ENCODE data around the gene PAK1.
"Not testable (repeated sequence)": the region's sequence is repeated elsewhere in the genome, so short reads cannot be mapped to it uniquely, and the experiment has no call there.

Gene PAK1

GRCh38 chr11:77300695-77301094 is 173.2 kb downstream of the PAK1 start:
- no peak overlapping the region for H3K4me3 ChIP-seq (replicated peaks; ENCODE audit: low read depth, low read length)
- no peaks in the 10 kb centered on the region for H3K27me3 ChIP-seq (replicated peaks; ENCODE audit: control insufficient read depth, insufficient read depth, low read length)
- no peaks in the 10 kb centered on the region for H3K36me3 ChIP-seq (ENCODE audit: control insufficient read depth, insufficient read depth, low read length)
- DNase-seq (ENCODE audit: extremely low read depth, insufficient read length) = no peak
- no peak for TF ChIP-seq CTCF (IDR thresholded peaks at IDR 0.05; ENCODE audit: insufficient read depth, low read length, poor library complexity, severe bottlenecking)

- not testable (repeated sequence) for DNase-seq (ENCODE audit: extremely low read depth, insufficient read length); H3K4me3 ChIP-seq (replicated peaks; ENCODE audit: low read depth, low read length); H3K27me3 ChIP-seq (replicated peaks; ENCODE audit: control insufficient read depth, insufficient read depth, low read length); H3K36me3 ChIP-seq (ENCODE audit: control insufficient read depth, insufficient read depth, low read length)
These were observed 173.9 kb downstream of the PAK1 start for GRCh38 chr11:77300028-77300427.

GRCh38 chr11:77299528-77299993 is 174.3 kb downstream of the PAK1 start:
- DNase-seq (ENCODE audit: extremely low read depth, insufficient read length) = no peak
- Histone ChIP-seq H3K36me3 (ENCODE audit: control insufficient read depth, insufficient read depth, low read length) (no peaks in the 10 kb centered on the region), H3K27me3 (replicated peaks; ENCODE audit: control insufficient read depth, insufficient read depth, low read length) (no peaks in the 10 kb centered on the region), H3K4me3 (replicated peaks; ENCODE audit: low read depth, low read length) (no peak overlapping the region)
- no peak for TF ChIP-seq CTCF (IDR thresholded peaks at IDR 0.05; ENCODE audit: insufficient read depth, low read length, poor library complexity, severe bottlenecking)

GRCh38 chr11:77294040-77294439 is 179.9 kb downstream of the PAK1 start:
- H3K27me3 ChIP-seq (replicated peaks; ENCODE audit: control insufficient read depth, insufficient read depth, low read length) = no peaks in the 10 kb centered on the region
- TF ChIP-seq CTCF (IDR thresholded peaks at IDR 0.05; ENCODE audit: insufficient read depth, low read length, poor library complexity, severe bottlenecking) = no peak
- no peak for DNase-seq (ENCODE audit: extremely low read depth, insufficient read length)
- H3K36me3 ChIP-seq (ENCODE audit: control insufficient read depth, insufficient read depth, low read length) = no peaks in the 10 kb centered on the region
- no peak overlapping the region for H3K4me3 ChIP-seq (replicated peaks; ENCODE audit: low read depth, low read length)

DNA sequence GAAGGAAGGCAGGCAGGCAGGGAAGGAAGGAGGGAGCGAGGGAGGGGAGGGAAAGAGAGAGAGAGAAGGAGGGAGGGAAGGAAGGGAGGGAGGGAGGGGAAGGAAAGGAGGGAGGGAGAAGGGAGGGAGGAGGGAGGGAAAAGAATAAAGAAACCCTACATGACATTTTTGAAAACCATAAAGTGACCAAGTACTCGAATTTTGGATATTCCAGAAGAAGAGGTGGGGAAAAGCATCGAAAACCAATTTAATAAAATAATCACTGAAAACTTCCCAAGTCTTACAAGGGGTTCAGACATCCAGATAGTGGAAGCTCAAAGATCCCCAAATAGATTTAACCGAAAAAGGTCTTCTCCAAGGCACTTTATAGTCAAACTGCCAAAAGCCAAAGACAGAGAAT is 184.2 kb downstream of the PAK1 start:
- no peak for DNase-seq (ENCODE audit: extremely low read depth, insufficient read length)
- Histone ChIP-seq H3K27me3 (replicated peaks; ENCODE audit: control insufficient read depth, insufficient read depth, low read length) (no peaks in the 10 kb centered on the region), H3K4me3 (replicated peaks; ENCODE audit: low read depth, low read length) (no peak overlapping the region), H3K36me3 (ENCODE audit: control insufficient read depth, insufficient read depth, low read length) (no peaks in the 10 kb centered on the region)
- no peak for TF ChIP-seq CTCF (IDR thresholded peaks at IDR 0.05; ENCODE audit: insufficient read depth, low read length, poor library complexity, severe bottlenecking)

DNA sequence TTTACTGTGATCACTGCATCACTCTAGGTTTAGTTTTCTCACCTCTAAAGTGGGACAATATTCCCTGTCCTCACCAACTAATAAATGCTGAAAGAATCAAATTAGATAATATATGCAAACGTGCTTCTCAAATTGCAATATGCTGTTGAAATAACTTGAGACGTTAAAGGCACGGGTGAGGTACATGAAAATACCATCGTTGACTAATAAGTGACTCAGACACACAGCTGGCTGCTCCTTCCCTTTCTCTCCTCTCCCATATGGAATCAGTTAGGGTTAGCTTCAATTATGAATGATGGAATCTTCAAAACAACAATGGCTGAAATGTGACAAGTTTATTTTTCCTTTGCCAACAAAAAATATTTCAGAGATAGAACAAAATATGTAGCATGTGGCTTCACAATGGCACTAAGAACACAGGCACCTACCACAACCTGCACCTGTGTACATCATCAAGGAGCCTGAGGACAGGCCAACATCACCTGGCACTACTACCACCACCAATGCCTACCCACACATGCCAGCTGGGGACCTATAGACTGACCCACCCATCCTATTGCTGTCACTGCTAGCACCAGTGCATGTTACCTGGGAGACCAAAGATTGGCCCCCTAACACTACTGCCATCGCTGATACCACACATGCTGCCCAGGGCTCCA is 186.2 kb downstream of the PAK1 start:
- no peaks in the 10 kb centered on the region for H3K27me3 ChIP-seq (replicated peaks; ENCODE audit: control insufficient read depth, insufficient read depth, low read length)
- TF ChIP-seq CTCF (IDR thresholded peaks at IDR 0.05; ENCODE audit: insufficient read depth, low read length, poor library complexity, severe bottlenecking) = no peak
- DNase-seq (ENCODE audit: extremely low read depth, insufficient read length) = no peak
- no peaks in the 10 kb centered on the region for H3K36me3 ChIP-seq (ENCODE audit: control insufficient read depth, insufficient read depth, low read length)
- no peak overlapping the region for H3K4me3 ChIP-seq (replicated peaks; ENCODE audit: low read depth, low read length)
